HepG2 (cell line): ENCODE data around the gene GPR4. TPM values are rescaled to one million over a fixed set of nuclear protein-coding genes. Genes with fewer than 3 reads are reported as not detected.

Experiments
- CEBPB ChIP-seq: IDR thresholded peaks from 2 replicates; pipeline ENCODE4 v1.6.1; 2011; ENCODE audit warnings: low read depth, low read length, improper control_type of control experiment, borderline replicate concordance
- ELF1 ChIP-seq: sonication (generic); formaldehyde crosslinking; IDR thresholded peaks from 2 replicates; pipeline ENCODE4 v1.4.0; 2020; ENCODE audit warnings: missing genetic modification reagents
- GPBP1L1 ChIP-seq: sonication (generic); formaldehyde crosslinking; IDR thresholded peaks from 2 replicates; pipeline ENCODE4 v1.5.0; 2020; ENCODE audit warnings: mild to moderate bottlenecking, missing genetic modification reagents
- MAFK ChIP-seq, 2 experiments: IDR thresholded peaks in 1 of 2; conservative IDR thresholded peaks in 1 of 2; 2 replicates each; pipeline ENCODE4 v1.6.1; 2011; ENCODE audit warnings: improper control_type of control experiment in 2 of 2, low read length in 2 of 2
- MXI1 ChIP-seq: IDR thresholded peaks from 3 replicates; pipeline ENCODE4 v1.6.1; 2012; ENCODE audit warnings: low read depth, low read length, inconsistent platforms, borderline replicate concordance
- RAD51 ChIP-seq: fragments of 450-650 bp; IDR thresholded peaks from 2 replicates; pipeline ENCODE4 v1.6.1; 2016; ENCODE audit warnings: borderline replicate concordance
- SOX6 ChIP-seq, 2 experiments: fragments of 450-650 bp in 1 of 2; sonication (generic) in 1 of 2; formaldehyde crosslinking in 1 of 2; IDR thresholded peaks; 2 replicates each; pipeline versions ENCODE4 v1.4.0 to v1.6.1; 2017 to 2020; ENCODE audit warnings: antibody characterized with exemption in 1 of 2, mild to moderate bottlenecking in 1 of 2, missing genetic modification reagents in 1 of 2
- TARDBP ChIP-seq: sonication (generic); formaldehyde crosslinking; IDR thresholded peaks from 2 replicates; pipeline ENCODE4 v1.8.0; 2022; ENCODE audit warnings: mild to moderate bottlenecking, missing genetic modification reagents
- TEAD3 ChIP-seq: optimal IDR thresholded peaks from 2 replicates; pipeline ENCODE3; 2016; ENCODE audit warnings: borderline replicate concordance
- ZIK1 ChIP-seq: sonication (generic); formaldehyde crosslinking; IDR thresholded peaks from 2 replicates; pipeline ENCODE4 v1.5.0; 2020; ENCODE audit warnings: mild to moderate bottlenecking, low read depth, missing genetic modification reagents, borderline replicate concordance
- ZNF138 ChIP-seq: sonication (generic); formaldehyde crosslinking; IDR thresholded peaks from 2 replicates; pipeline ENCODE4 v1.5.0; 2020; ENCODE audit warnings: mild to moderate bottlenecking, low read depth, missing genetic modification reagents
- ZNF232 ChIP-seq: sonication (generic); formaldehyde crosslinking; IDR thresholded peaks from 2 replicates; pipeline ENCODE4 v1.4.0; 2020; ENCODE audit warnings: missing genetic modification reagents, borderline replicate concordance
- ZNF260 ChIP-seq: sonication (generic); formaldehyde crosslinking; IDR thresholded peaks from 2 replicates; pipeline ENCODE4 v1.4.0; 2020; ENCODE audit warnings: missing genetic modification reagents, low read depth, mild to moderate bottlenecking, borderline replicate concordance
- ZNF275 ChIP-seq: sonication (generic); formaldehyde crosslinking; IDR thresholded peaks from 2 replicates; pipeline ENCODE4 v1.8.0; 2022; ENCODE audit warnings: missing genetic modification reagents, mild to moderate bottlenecking, inconsistent platforms, borderline replicate concordance
- ZNF547 ChIP-seq: sonication (generic); formaldehyde crosslinking; IDR thresholded peaks from 2 replicates; pipeline ENCODE4 v1.5.1; 2020; ENCODE audit warnings: mild to moderate bottlenecking, missing genetic modification reagents
- ZNF550 ChIP-seq: sonication (generic); formaldehyde crosslinking; IDR thresholded peaks from 2 replicates; pipeline ENCODE4 v1.4.0; 2020; ENCODE audit warnings: mild to moderate bottlenecking, missing genetic modification reagents, borderline replicate concordance
- ZNF567 ChIP-seq: sonication (generic); formaldehyde crosslinking; IDR thresholded peaks from 2 replicates; pipeline ENCODE4 v1.8.1; 2023; ENCODE audit warnings: mild to moderate bottlenecking, missing genetic modification reagents, borderline replicate concordance
- ZSCAN29 ChIP-seq: sonication (generic); formaldehyde crosslinking; conservative IDR thresholded peaks from 2 replicates; pipeline ENCODE4 v1.4.0; 2020; ENCODE audit warnings: mild to moderate bottlenecking, missing genetic modification reagents
- polyA plus RNA-seq, 8 experiments: library from polyadenylated mRNA; depleted of rRNA in 3 of 8; stranded (reverse) in 7 of 8; unstranded in 1 of 8; fragments of >200 nt; fragmentation: Illumina TruSeq in 4 of 8; extraction: Trizol in 4 of 8; gene quantifications; 2 replicates each; pipeline versions ENCODE4 v1.2.1 to v1.2.3, GENCODE V29; 2011 to 2016; ENCODE audit warnings: low read depth in 4 of 8, missing spikeins in 1 of 8, mixed read lengths in 1 of 8; ENCODE audit not compliant: insufficient read depth in 1 of 8
- total RNA-seq, 5 experiments: library from RNA; depleted of rRNA; stranded (reverse); fragments of >200 nt; fragmentation: Illumina TruSeq; extraction: Trizol; gene quantifications; 2 replicates each; pipeline ENCODE4 v1.2.3, GENCODE V29; 2016; ENCODE audit warnings: low read depth in 1 of 5
- TF ChIP-seq, protein P1 (sequence below): sonication (generic); formaldehyde crosslinking; IDR thresholded peaks from 2 replicates; pipeline ENCODE4 v1.8.0; 2022; ENCODE audit warnings: mild to moderate bottlenecking, missing genetic modification reagents, moderate library complexity
- TF ChIP-seq, protein P2 (sequence below): sonication (generic); formaldehyde crosslinking; IDR thresholded peaks from 2 replicates; pipeline ENCODE4 v1.5.1; 2020; ENCODE audit warnings: mild to moderate bottlenecking, missing genetic modification reagents, borderline replicate concordance

GPR4 gene
- total and polyA plus RNA-seq, 2 of the 13 experiments (the other 11 are each of a cell fraction or from before 2014, with no cell fraction given), result 0.15 TPM; not detected in 1

DNA sequence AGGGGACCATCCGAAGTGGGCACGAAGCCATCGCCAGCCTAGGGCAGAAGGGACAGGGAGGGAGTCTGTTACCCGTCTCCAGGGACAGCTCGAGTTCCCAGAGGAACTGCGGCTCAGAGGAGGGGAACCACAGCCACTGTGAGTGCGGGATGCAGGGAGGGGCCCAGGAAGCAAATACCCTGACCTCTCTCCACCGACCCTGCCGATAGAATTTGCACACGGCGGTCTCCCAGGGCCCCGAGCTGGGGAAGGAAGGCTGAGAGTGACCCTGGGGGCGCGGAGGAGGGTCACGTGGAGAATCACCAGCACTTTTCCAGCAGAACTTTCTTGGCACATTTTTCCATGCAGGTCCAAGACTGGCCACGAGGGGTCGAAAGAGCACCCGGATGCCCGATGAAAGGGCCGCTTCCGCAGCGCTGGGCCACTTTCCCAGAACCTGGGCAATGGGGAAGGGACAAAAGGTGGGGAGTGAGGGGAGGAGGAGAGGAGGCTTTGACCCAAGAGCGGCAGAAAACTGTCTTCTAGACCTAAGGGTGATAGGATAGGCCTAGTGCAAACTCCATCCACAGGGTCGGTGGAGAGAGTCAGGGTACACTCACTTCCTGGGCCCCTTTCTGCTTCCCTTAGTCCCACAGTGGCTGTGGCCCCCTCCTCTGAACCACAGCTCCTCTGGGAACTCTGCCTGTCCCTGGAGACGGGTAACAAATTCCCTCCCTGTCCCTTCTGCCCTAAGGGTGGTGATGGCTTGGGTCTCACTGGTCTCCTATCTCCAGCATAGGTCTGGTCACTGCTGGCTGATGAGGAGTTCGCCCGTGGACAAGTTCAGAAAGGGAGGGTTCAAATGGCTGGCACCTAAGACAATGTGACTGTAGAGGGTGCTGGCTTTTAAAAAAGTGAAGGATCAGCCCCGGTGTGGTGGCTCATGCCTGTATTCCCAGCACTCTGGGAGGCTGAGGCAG lies 5.3 kb upstream of the GPR4 start (continued):
- no peak for TF ChIP-seq GPBP1L1 (CRISPR knock-in tag)
- no peak for TF ChIP-seq ZNF567
- peak; percentile 62 for TF ChIP-seq TEAD3 (CRISPR knock-in tag)
- no peak for TF ChIP-seq TARDBP (CRISPR knock-in tag)
- no peak; the same call in 1 of the 2 replicates for TF ChIP-seq ZNF547 (CRISPR knock-in tag)
- no peak for TF ChIP-seq SOX6 (IDR thresholded peaks at IDR 0.05)
- no peak for TF ChIP-seq SOX6 (CRISPR knock-in tag; IDR thresholded peaks at IDR 0.05)
- TF ChIP-seq ZNF232, result no peak
- TF ChIP-seq, protein P1, sequence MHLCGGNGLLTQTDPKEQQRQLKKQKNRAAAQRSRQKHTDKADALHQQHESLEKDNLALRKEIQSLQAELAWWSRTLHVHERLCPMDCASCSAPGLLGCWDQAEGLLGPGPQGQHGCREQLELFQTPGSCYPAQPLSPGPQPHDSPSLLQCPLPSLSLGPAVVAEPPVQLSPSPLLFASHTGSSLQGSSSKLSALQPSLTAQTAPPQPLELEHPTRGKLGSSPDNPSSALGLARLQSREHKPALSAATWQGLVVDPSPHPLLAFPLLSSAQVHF (CRISPR knock-in tag), result no peak
- TF ChIP-seq, protein P2, sequence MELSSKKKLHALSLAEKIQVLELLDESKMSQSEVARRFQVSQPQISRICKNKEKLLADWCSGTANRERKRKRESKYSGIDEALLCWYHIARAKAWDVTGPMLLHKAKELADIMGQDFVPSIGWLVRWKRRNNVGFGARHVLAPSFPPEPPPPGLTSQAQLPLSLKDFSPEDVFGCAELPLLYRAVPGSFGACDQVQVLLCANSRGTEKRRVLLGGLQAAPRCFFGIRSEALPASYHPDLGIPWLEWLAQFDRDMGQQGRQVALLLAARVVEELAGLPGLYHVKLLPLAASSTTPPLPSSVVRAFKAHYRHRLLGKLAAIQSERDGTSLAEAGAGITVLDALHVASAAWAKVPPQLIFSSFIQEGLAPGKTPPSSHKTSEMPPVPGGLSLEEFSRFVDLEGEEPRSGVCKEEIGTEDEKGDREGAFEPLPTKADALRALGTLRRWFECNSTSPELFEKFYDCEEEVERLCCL (CRISPR knock-in tag), result no peak
- TF ChIP-seq ELF1, result peak; percentile 79
- TF ChIP-seq MAFK (conservative IDR thresholded peaks at IDR 0.05 in 1 of 2, IDR thresholded peaks at IDR 0.05 in 1 of 2; ENCODE audit: low read length in 2 of 2), result no peak
- TF ChIP-seq RAD51, result no peak
- no peak for TF ChIP-seq ZNF550 (CRISPR knock-in tag)
- no peak for TF ChIP-seq CEBPB
- no peak for TF ChIP-seq ZIK1 (CRISPR knock-in tag)
- no peak for TF ChIP-seq ZSCAN29 (CRISPR knock-in tag)
- TF ChIP-seq ZNF275 (CRISPR knock-in tag), result no peak
- TF ChIP-seq MXI1, result peak; percentile 37; the same call in 1 of the 3 replicates
- TF ChIP-seq ZNF138 (CRISPR knock-in tag), result no peak
- no peak for TF ChIP-seq ZNF260 (CRISPR knock-in tag)
